Activated CD8-positive, alpha-beta memory T cell treated with anti-CD3 and anti-CD28 coated beads, Interleukin-2, amount 50 U/mL, for 24 hours (primary cell): ENCODE results near the gene MRPL46.
"Not testable (repeated sequence)": the region's sequence is repeated elsewhere in the genome, so short reads cannot be mapped to it uniquely, and the experiment has no call there.

Experiments
- DNase-seq: peaks from one replicate; pipeline ENCODE4 v3.0.0-alpha.2; 2020; ENCODE audit errors: extremely low read depth

Gene MRPL46

GRCh38 chr15:88479169-88479568 lies 12.0 kb upstream of the MRPL46 start:
- no peak for DNase-seq

- DNase-seq: no peak
Measured at GRCh38 chr15:88477904-88478303, 10.7 kb upstream of the MRPL46 start.

GRCh38 chr15:88477126-88477525 lies 9.9 kb upstream of the MRPL46 start:
- no peak for DNase-seq

DNA sequence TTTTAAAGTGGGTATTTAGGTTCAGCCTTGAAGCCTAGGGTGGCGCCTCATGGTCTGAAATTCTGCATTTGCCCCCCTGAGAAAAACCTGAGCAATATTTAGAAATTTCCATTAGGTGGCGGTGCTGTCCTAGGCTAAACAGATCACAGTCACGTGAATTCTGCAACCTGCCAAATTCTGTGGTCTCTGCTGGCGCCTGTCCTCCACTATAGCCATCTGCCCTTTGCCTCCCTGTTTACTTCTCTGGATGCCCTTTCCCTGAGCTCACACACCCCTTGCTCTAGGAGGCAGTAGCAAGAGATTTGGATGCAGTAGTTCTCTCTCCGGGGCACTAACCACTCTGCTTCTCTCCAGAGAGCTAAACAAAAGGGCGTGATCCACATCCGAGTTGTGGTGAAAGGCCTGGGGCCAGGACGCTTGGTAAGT lies 9.5 kb upstream of the MRPL46 start:
- no peak for DNase-seq

DNA sequence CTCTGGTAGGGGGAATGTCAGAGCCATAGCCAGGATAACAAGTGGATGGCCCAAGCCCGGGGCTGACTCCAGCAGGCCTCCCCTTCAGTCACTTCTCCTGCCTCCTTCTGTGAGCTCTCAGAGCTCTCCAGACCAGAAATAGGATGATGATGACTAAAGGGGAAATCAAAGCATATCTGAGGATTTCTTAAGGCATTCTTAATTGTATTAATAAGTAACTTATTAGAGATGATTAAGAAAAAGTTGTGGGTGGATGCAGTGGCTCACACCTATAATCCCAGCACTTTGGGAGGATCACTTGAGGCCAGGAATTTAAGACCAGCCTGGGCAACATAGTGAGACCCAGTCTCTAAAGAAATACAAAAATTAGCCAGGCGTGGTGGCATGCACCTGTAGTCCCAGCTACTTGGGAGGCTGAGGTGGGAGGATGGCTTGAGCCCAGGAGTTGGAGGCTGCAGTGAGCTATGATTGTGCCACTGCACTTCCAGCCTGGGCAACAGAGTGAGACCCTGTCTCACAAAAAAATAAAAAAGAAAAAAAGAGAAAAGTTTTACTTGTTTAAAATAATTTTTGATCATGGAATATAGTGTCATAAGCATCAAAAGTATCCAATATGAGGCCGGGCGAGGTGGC lies 6.6 kb upstream of the MRPL46 start:
- not testable (repeated sequence) for DNase-seq

DNA sequence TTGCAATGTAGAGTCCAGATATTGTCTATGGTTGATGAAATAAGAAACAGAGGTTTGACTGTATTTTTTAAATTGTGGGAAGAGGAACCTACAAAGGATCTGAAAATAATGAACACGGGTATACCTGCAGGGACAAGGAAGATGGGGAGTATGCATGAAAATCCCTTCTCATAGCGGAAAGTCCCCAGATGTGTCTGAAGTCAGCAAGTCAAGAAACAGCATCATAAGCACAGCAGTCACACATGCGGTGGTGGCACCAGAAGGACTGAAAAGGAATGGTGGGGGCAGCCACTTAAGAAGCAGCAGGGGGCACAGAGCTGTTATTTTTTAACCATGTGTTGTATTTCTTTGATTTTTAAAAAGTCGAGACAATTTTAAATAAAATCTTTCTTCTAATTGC lies 5.0 kb upstream of the MRPL46 start:
- DNase-seq: no peak

- DNase-seq: no peak
Measured at GRCh38 chr15:88470625-88471372, 3.6 kb upstream of the MRPL46 start.

- no peak for DNase-seq
Measured at GRCh38 chr15:88469321-88469720, 2.1 kb upstream of the MRPL46 start.

DNA sequence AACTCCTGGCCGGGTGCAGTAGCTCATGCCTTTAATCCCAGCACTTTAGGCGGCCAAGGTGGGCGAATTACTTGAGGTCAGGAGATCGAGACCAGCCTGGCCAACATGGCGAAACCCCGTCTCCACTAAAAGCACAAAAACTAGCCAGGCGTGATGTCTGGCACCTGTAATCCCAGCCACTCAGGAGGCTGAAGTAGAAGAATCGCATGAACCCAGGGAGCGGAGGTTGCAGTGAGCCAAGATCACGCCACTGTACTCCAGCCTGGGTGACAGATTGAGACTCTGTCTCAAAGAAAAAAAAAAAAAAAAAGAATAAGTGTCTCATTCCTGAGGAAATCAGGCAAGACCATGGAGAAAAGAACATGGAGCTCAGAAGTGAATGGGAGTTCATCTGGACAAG lies 1.5 kb upstream of the MRPL46 start:
- DNase-seq: not testable (repeated sequence)

DNA sequence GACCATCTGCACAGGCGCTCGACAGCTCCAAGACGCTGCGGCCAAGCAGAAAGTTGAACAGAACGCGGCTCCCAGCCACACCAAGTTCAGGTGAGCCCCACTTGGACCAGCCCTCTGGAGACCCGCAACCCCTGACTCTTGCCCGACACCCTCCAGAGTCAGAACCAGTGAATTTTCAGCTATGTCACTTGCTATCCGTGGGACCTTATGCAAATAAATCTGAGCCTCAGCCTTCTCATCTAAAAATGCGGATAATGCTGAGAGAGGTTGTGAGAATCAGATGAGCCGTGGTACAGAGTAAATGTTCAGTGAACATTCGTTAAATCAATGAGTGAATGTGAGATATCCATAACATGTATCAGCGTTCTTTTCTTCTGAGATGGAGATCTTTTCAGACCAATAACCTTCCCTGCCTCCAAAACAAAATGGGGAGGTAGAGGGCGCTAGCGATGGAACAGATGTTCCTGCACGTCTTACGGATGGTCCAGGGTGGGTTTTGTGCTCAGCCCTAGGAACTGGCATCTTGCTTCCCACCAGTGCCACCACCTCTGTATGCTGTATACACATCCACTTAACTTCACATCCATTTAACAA lies 844 bp upstream of the MRPL46 start:
- DNase-seq: no peak

GRCh38 chr15:88465633-88466224 lies 1.5 kb downstream of the MRPL46 start:
- no peak for DNase-seq

DNA sequence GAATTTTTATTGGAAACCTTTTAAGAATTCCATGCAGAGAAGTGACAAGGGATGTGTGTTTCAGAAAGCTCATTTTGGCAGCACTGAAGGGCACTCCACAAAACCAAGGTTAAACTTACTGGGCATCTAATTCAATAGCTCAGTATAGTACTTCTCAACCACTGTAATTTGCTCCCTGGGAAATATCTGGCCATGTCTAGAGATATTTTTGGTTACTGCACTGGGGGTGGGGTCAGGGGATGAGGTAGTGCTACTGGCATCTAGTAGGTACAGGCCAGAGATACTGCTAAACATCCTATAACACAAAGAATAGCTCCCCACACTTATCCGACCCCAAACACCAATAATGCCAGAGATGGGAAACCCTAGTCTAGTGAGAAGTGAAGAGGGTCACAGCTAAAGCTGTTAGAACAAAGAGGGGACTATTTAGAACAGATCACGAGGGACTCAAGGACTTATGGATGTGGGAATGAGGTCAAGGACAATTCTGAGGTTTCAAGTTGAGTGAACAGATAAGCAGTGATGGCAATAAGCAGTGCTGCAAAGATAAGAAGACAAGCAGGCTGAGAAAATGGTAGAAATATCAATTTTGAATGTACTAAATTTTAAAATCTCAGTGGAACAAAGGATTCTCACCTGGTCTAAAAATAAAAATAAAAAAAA lies 3.2 kb downstream of the MRPL46 start:
- DNase-seq: no peak

GRCh38 chr15:88456733-88457132 lies 10.5 kb downstream of the MRPL46 start:
- DNase-seq: no peak

- no peak for DNase-seq
Measured at GRCh38 chr15:88454867-88455810, 12.0 kb downstream of the MRPL46 start.

DNA sequence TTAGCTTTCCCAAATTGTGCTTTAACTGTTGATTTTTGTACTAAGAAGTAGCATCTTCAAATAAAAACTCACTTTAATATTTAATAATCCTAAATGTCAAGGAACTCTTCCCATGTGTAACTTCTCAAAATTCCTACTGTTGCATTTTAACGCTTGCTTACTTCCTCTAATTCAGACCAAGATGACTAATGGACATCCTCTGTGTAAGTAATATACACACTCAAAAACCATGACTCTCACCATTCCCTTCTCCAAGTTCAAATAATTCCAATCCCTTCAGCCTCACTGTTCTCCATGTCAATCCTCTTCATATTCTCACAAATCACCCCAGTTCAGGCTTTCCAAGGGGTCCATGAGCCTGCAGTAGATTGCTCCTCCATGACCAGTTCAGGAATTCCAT lies 13.0 kb downstream of the MRPL46 start:
- DNase-seq: no peak

DNA sequence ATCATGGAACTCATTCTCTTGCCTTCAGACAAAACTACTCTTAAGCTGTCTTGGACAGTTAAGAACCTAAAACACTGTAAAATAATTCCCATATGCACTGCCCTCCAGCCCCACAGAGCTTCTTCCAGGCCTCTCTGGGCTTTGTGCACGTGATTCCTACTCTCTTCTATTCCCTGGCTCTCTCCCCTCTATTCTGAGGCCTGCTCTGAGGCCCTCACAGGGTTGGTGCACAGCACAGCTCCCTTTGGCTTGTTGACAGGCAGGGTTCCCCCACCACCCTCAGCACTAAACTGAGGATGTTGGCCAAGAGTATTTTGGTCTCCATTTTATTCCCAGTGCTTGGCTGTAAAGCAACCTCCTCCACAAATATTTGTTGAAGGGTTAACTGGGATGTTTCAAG lies 13.5 kb downstream of the MRPL46 start:
- DNase-seq: no peak

DNA sequence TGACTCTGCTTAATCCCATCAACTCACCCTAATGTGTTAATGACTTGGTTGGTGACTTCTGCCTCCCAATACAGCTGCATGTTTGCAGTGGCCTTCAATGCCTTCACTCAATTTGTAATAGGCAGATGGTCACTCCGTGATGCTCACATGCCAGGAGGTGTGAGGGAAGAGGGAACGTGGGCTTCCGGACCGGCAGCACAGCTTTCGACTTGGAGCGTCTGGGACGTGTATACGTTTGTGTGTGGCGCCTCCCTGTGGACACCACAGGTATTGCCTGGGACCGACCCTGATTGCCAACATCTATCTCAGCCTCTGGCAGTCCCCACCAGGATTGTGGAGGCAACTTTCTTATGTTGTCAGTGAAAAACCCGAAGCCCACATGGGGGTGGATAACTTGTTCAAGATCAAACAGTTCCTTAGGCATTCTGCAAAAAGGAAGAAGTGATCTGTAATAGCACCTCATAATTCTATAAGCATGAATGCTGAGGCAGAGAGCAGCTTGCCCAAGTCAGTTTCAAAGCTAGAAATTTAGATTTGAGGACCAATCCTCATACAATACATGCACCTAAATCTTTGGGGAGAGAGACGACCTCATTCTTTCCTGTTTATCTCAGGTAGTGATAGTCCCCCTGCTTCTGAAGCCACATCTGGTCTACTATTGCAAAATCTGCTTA lies 16.9 kb downstream of the MRPL46 start:
- DNase-seq: peak; percentile 45

GRCh38 chr15:88449581-88449980 lies 17.6 kb downstream of the MRPL46 start:
- no peak for DNase-seq

GRCh38 chr15:88448991-88449461 lies 18.2 kb downstream of the MRPL46 start:
- DNase-seq: no peak

DNA sequence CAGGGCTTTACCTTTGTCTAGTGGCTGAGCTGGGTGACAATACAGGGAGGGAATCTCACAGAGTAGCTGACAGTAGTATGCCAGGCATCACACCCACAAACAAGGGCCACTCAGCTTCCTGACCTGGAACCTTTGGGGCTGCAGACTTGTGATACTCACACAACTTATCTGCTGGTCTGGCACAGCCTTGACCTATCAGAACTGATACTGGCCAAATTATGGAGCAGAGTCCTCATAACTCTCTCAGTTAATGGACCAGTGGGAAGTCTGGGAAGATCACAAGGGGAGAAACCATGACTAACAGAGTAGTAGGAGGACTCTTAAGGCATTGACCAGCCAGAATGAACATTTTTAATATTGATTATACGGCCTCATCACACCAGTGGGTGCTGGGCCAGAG lies 19.4 kb downstream of the MRPL46 start:
- DNase-seq: no peak
